ENCODE results near the gene CHRNA7. TPM values are rescaled to one million over a fixed set of nuclear protein-coding genes. Genes with fewer than 3 reads are reported as not detected.

The CHRNA7 gene
- total and polyA plus RNA-seq, 2 of the 8 experiments (the other 6 are each of a cell fraction or from before 2014, with no cell fraction given): 7.5 to 11.0 TPM

GRCh38 chr15:32135335-32135734 lies 105.0 kb downstream of the CHRNA7 start:
- Histone ChIP-seq H2BK12ac (ENCODE audit: low read depth, low read length) (no peak overlapping the region), H3K36me3 (ENCODE audit: control insufficient read depth in 2 of 4, insufficient read depth in 4 of 4, low read length in 3 of 4) (no peaks in the 10 kb centered on the region), H3K4me3 (ENCODE audit: extremely low read depth in 1 of 4, insufficient read depth in 2 of 4, low read depth in 3 of 4, low read length in 4 of 4) (no peak overlapping the region), H2BK120ac (replicated peaks; ENCODE audit: low read depth, low read length) (no peak overlapping the region), H2AFZ (ENCODE audit: low read length) (no peak overlapping the region), H4K8ac (ENCODE audit: extremely low read depth, insufficient read depth, low read length) (no peak overlapping the region), H2AK5ac (ENCODE audit: low read depth, low read length) (no peak overlapping the region), H3K27me3 (replicated peaks in 1 of 4; ENCODE audit: control insufficient read depth in 3 of 4, extremely low read depth in 1 of 4, insufficient read depth in 3 of 4, low read length in 3 of 4) (no peaks in the 10 kb centered on the region), H3K23me2 (ENCODE audit: low read depth, low read length) (no peaks in the 10 kb centered on the region), H2BK5ac (ENCODE audit: low read depth, low read length) (no peak overlapping the region), H3K79me1 (ENCODE audit: low read depth, low read length) (no peaks in the 10 kb centered on the region), H3K18ac (ENCODE audit: extremely low read depth, low read length) (no peak overlapping the region), H3K23ac (ENCODE audit: insufficient read length) (no peak overlapping the region), H3K9ac (replicated peaks in 1 of 4; ENCODE audit: extremely low read depth in 1 of 4, low read depth in 3 of 4, low read length in 3 of 4) (no peak overlapping the region), H3K79me2 (ENCODE audit: control insufficient read depth in 1 of 2, insufficient read depth in 2 of 2, low read length in 2 of 2) (no peaks in the 10 kb centered on the region), H3K9me3 (ENCODE audit: insufficient read depth in 2 of 2, low read depth in 1 of 2, low read length in 1 of 2) (no peaks in the 10 kb centered on the region), H4K20me1 (replicated peaks in 1 of 2; ENCODE audit: control insufficient read depth in 1 of 2, insufficient read depth in 2 of 2, low read length in 2 of 2) (no peaks in the 10 kb centered on the region), H3K56ac (replicated peaks; ENCODE audit: insufficient read length, low read depth, low read length) (no peak overlapping the region), H3K4ac (replicated peaks; ENCODE audit: insufficient read length, low read depth, low read length) (no peak overlapping the region), H4K5ac (ENCODE audit: insufficient read length, low read depth, low read length) (no peak overlapping the region), H3K4me2 (ENCODE audit: insufficient read depth in 1 of 2, low read depth in 2 of 2, low read length in 2 of 2) (no peak overlapping the region), H3K14ac (ENCODE audit: insufficient read length) (no peak overlapping the region), H3K27ac (ENCODE audit: low read depth, low read length) (no peak overlapping the region), H2BK20ac (ENCODE audit: low read length) (no peak overlapping the region), H2BK15ac (ENCODE audit: low read length) (no peak overlapping the region), H4K91ac (replicated peaks; ENCODE audit: insufficient read length, low read length) (no peak overlapping the region), H3K4me1 (replicated peaks in 1 of 4; ENCODE audit: control insufficient read depth in 3 of 4, insufficient read depth in 4 of 4, low read length in 3 of 4) (no peaks in the 10 kb centered on the region)
- CTCF ChIA-PET (ENCODE audit: partially characterized antibody): no interaction called here
- 93% methylated on average over 8 of the region's 8 CpGs; no CpG with 5 or more reads in 1 of the 2 experiments for WGBS, 2 experiments (ENCODE audit: extremely low coverage in 1 of 2, insufficient coverage in 1 of 2, insufficient read length in 1 of 2, insufficient replicate concordance in 2 of 2, low coverage in 1 of 2, low lambda C conversion rate in 2 of 2, missing lambda C conversion rate in 1 of 2)
- FAIRE-seq: no peak
- TF ChIP-seq SUZ12 (IDR thresholded peaks at IDR 0.05; ENCODE audit: low read length) (no peak), RAD21 (IDR thresholded peaks at IDR 0.05 in 1 of 2, conservative IDR thresholded peaks at IDR 0.05 in 1 of 2; ENCODE audit: low read depth in 2 of 2, low read length in 2 of 2) (no peak), TAF7 (optimal IDR thresholded peaks at IDR 0.05; ENCODE audit: borderline replicate concordance, low read depth, low read length) (no peak), PHF8 (conservative IDR thresholded peaks at IDR 0.05; ENCODE audit: low read depth, low read length) (no peak), JUND (IDR thresholded peaks at IDR 0.05; ENCODE audit: low read length) (no peak), CBX5 (IDR thresholded peaks at IDR 0.05; ENCODE audit: low read depth, low read length) (no peak), BRCA1 (IDR thresholded peaks at IDR 0.05; ENCODE audit: low read depth, low read length) (no peak), BCL11A (IDR thresholded peaks at IDR 0.05; ENCODE audit: low read depth in 2 of 2, low read length in 2 of 2) (no peak), E2F6 (IDR thresholded peaks at IDR 0.05) (no peak), POLR2AphosphoS5 (IDR thresholded peaks at IDR 0.05; ENCODE audit: low read depth, low read length) (no peak), ASH2L (IDR thresholded peaks at IDR 0.05; ENCODE audit: low read length) (no peak), CTBP2 (IDR thresholded peaks at IDR 0.05; ENCODE audit: borderline replicate concordance, insufficient read depth, insufficient read length, low read length) (no peak), SP4 (IDR thresholded peaks at IDR 0.05; ENCODE audit: low read length) (no peak), TCF12 (IDR thresholded peaks at IDR 0.05; ENCODE audit: low read depth, low read length) (no peak), MAFK (IDR thresholded peaks at IDR 0.05; ENCODE audit: low read depth, low read length) (no peak)
- POLR2A ChIA-PET (ENCODE audit: partially characterized antibody): no interaction called here
- no peak for DNase-seq (ENCODE audit: low read depth in 1 of 2, low spot score in 2 of 2)

Data from H1 (cell line).